Endodermal cell (in vitro differentiated cells): ENCODE measurements around the gene MAB21L2. TPM values are rescaled to one million over a fixed set of nuclear protein-coding genes. Genes with fewer than 3 reads are reported as not detected.

Source experiments
- DNase-seq: peaks from one replicate; pipeline ENCODE4 v3.0.0-alpha.2; 2017
- H3K27ac ChIP-seq: 2 replicates; pipeline ENCODE4 v1.5.1; 2013; ENCODE audit warnings: mild to moderate bottlenecking, low read depth, low read length, moderate library complexity
- H3K27me3 ChIP-seq: 2 replicates; pipeline ENCODE4 v1.6.1; 2013; ENCODE audit warnings: mild to moderate bottlenecking, low read length, moderate library complexity; ENCODE audit not compliant: insufficient read depth, control insufficient read depth, poor library complexity, severe bottlenecking
- H3K36me3 ChIP-seq: 2 replicates; pipeline ENCODE4 v1.7.0; 2013; ENCODE audit warnings: mild to moderate bottlenecking, low read length, moderate library complexity; ENCODE audit not compliant: control insufficient read depth, insufficient read depth
- H3K4me1 ChIP-seq: one replicate; pipeline ENCODE4 v1.7.0; 2013; ENCODE audit warnings: low read length; ENCODE audit not compliant: control insufficient read depth, insufficient read depth
- H3K4me3 ChIP-seq: 2 replicates; pipeline ENCODE4 v1.5.1; 2013; ENCODE audit warnings: mild to moderate bottlenecking, low read length, moderate library complexity
- H3K9ac ChIP-seq: 2 replicates; pipeline ENCODE4 v1.6.1; 2013; ENCODE audit warnings: mild to moderate bottlenecking, low read length, moderate library complexity; ENCODE audit not compliant: poor library complexity, severe bottlenecking; ENCODE audit errors: extremely low read depth
- H3K9me3 ChIP-seq: 2 replicates; pipeline ENCODE4 v1.6.1; 2013; ENCODE audit warnings: mild to moderate bottlenecking, low read length, moderate library complexity; ENCODE audit not compliant: control insufficient read depth
- H3K27ac Mint-ChIP-seq: 2 replicates; pipeline ENCODE4 v1.8.0; 2020; ENCODE audit warnings: mixed read lengths
- H3K27me3 Mint-ChIP-seq: 2 replicates; pipeline ENCODE4 v1.8.0; 2021; ENCODE audit warnings: mild to moderate bottlenecking, mixed read lengths; ENCODE audit not compliant: insufficient read depth
- H3K36me3 Mint-ChIP-seq: 2 replicates; pipeline ENCODE4 v1.8.0; 2020; ENCODE audit warnings: low read depth, mixed read lengths
- H3K4me1 Mint-ChIP-seq: 2 replicates; pipeline ENCODE4 v1.8.0; 2020; ENCODE audit warnings: mixed read lengths
- H3K4me3 Mint-ChIP-seq: 2 replicates; pipeline ENCODE4 v1.8.0; 2020; ENCODE audit warnings: mild to moderate bottlenecking, moderate library complexity, mixed read lengths
- H3K9me3 Mint-ChIP-seq: 2 replicates; pipeline ENCODE4 v1.8.0; 2020; ENCODE audit warnings: mild to moderate bottlenecking, mixed read lengths
- CTCF ChIP-seq: fragments of 200-600 bp; sonication (generic); conservative IDR thresholded peaks from 2 replicates; pipeline ENCODE4 v1.5.0; 2021; ENCODE audit warnings: antibody characterized with exemption, mild to moderate bottlenecking
- whole genome bisulfite sequencing, 2 experiments: methylation state at CpG; one replicate each; pipeline versions ENCODE4 v1.1.5 to v1.1.7; 2013; ENCODE audit warnings: missing lambda C conversion rate in 2 of 2, mixed read lengths in 1 of 2; ENCODE audit not compliant: insufficient coverage in 1 of 2, insufficient read length in 1 of 2; 5-methylcytosine and 5-hydroxymethylcytosine counted together
- total RNA-seq, 2 donors: library from RNA; stranded (reverse); fragmentation: NEBNext Ultra II Directional in 1 of 2; extraction: Animal tissue kit (Norgen Biotek cat#: 25700) in 1 of 2; gene quantifications; 2 replicates in 1 of 2; 3 replicates in 1 of 2; pipeline ENCODE4 v1.2.1, GENCODE V29; 2021

Gene MAB21L2
- total RNA-seq, 2 donors from 2014 or later = not detected

- H3K27me3 ChIP-seq = no peaks in the 10 kb centered on the region
- TF ChIP-seq CTCF = no peak
- no peaks in the 10 kb centered on the region for H3K4me1 ChIP-seq
- H3K27ac ChIP-seq = no peak overlapping the region
- no peaks in the 10 kb centered on the region for H3K9me3 Mint-ChIP-seq
- H3K27me3 Mint-ChIP-seq = no peaks in the 10 kb centered on the region
- no CpG with 5 or more reads among the region's 1 CpG for WGBS, 2 experiments
- H3K4me3 ChIP-seq = no peak overlapping the region
- H3K4me1 Mint-ChIP-seq = peaks cover 7% of the 10 kb centered on the region
- H3K4me3 Mint-ChIP-seq = no peak overlapping the region
- DNase-seq = no peak
- no peaks in the 10 kb centered on the region for H3K36me3 Mint-ChIP-seq
- peaks cover 12% of the 10 kb centered on the region for H3K36me3 ChIP-seq
- H3K27ac Mint-ChIP-seq = no peak overlapping the region
- no peaks in the 10 kb centered on the region for H3K9me3 ChIP-seq
- H3K9ac ChIP-seq = no peak overlapping the region
Observed at GRCh38 chr4:150570862-150571261, 11.1 kb upstream of the MAB21L2 start.

- no peak for DNase-seq
- Mint-ChIP-seq H3K9me3 (no peaks in the 10 kb centered on the region), H3K27me3 (peaks cover 2% of the 10 kb centered on the region), H3K36me3 (no peaks in the 10 kb centered on the region), H3K4me1 (peaks cover 7% of the 10 kb centered on the region), H3K27ac (no peak overlapping the region), H3K4me3 (no peak overlapping the region)
- Histone ChIP-seq H3K9me3 (no peaks in the 10 kb centered on the region), H3K9ac (no peak overlapping the region), H3K4me3 (no peak overlapping the region), H3K27ac (no peak overlapping the region), H3K4me1 (no peaks in the 10 kb centered on the region), H3K36me3 (peaks cover under 1% of the 10 kb centered on the region), H3K27me3 (peaks cover 3% of the 10 kb centered on the region)
- 83 to 89% methylated on average over 3 to 5 of the region's 5 CpGs for WGBS, 2 experiments
- no peak for TF ChIP-seq CTCF
Observed at GRCh38 chr4:150572704-150573504, 9.0 kb upstream of the MAB21L2 start.

- Mint-ChIP-seq H3K27me3 (peaks cover 5% of the 10 kb centered on the region), H3K4me3 (no peak overlapping the region), H3K4me1 (peaks cover 8% of the 10 kb centered on the region), H3K36me3 (no peaks in the 10 kb centered on the region), H3K9me3 (no peaks in the 10 kb centered on the region), H3K27ac (no peak overlapping the region)
- no peaks in the 10 kb centered on the region for H3K4me1 ChIP-seq
- WGBS, 2 experiments = 87 to 100% methylated on average over 1 of the region's 1 CpG
- TF ChIP-seq CTCF = no peak
- H3K36me3 ChIP-seq = no peaks in the 10 kb centered on the region
- no peak overlapping the region for H3K4me3 ChIP-seq
- no peaks in the 10 kb centered on the region for H3K9me3 ChIP-seq
- H3K27me3 ChIP-seq = peaks cover 7% of the 10 kb centered on the region
- H3K9ac ChIP-seq = no peak overlapping the region
- DNase-seq = no peak
- H3K27ac ChIP-seq = no peak overlapping the region
Observed at GRCh38 chr4:150573534-150573933, 8.4 kb upstream of the MAB21L2 start.
